Adrenal gland (tissue), 12 donors: Measurements from ENCODE around the gene SLIT3. TPM values are rescaled to one million over a fixed set of nuclear protein-coding genes. Genes with fewer than 3 reads are reported as not detected.

Experiments used
- DNase-seq, 7 donors: peaks; one replicate each; pipeline ENCODE4 v3.0.0-alpha.2; 2019 to 2020
- H3K27ac ChIP-seq, 5 donors: fragments of 200-600 bp; sonication (generic) in 4 of 5; 1 replicate in 3 of 5; 2 replicates in 2 of 5; pipeline versions ENCODE4 v1.5.1 to v1.8.0; 2016 to 2020; ENCODE audit warnings: mild to moderate bottlenecking in 1 of 5
- H3K27me3 ChIP-seq: fragments of 200-600 bp; 2 replicates; pipeline ENCODE4 v1.8.0; 2021
- H3K36me3 ChIP-seq, 2 donors: fragments of 200-600 bp; replicated peaks in 1 of 2; 1 replicate in 1 of 2; 2 replicates in 1 of 2; pipeline versions ENCODE4 v1.5.1 to v1.8.0; 2018 to 2022
- H3K4me1 ChIP-seq, 2 donors: fragments of 200-600 bp; replicated peaks in 1 of 2; 1 replicate in 1 of 2; 2 replicates in 1 of 2; pipeline versions ENCODE4 v1.5.1 to v1.8.0; 2018 to 2021
- H3K4me3 ChIP-seq, 4 donors: fragments of 200-600 bp; sonication (generic) in 3 of 4; one replicate each; pipeline ENCODE4 v1.5.1; 2016 to 2018
- H3K9me3 ChIP-seq, 3 donors: fragments of 200-600 bp; sonication (generic) in 1 of 3; replicated peaks in 1 of 3; 1 replicate in 2 of 3; 2 replicates in 1 of 3; pipeline versions ENCODE4 v1.5.1 to v1.8.0; 2016 to 2021
- POLR2A ChIP-seq, 2 donors: fragments of 450-650 bp; IDR thresholded peaks; one replicate each; pipeline ENCODE4 v1.6.1; 2017; ENCODE audit warnings: antibody characterized with exemption in 2 of 2, mild to moderate bottlenecking in 2 of 2, moderate library complexity in 1 of 2
- WGBS, 4 donors: extraction: QIAGEN DNeasy Blood & Tissue Kit in 2 of 4; methylation state at CpG; one replicate each; pipeline versions ENCODE4 v1.1.5 to v1.1.7; 2013 to 2017; 5-methylcytosine and 5-hydroxymethylcytosine counted together
- intact Hi-C, 2 donors: fragments of 100-400 bp; cut with DNase I; formaldehyde crosslinking; loops; one replicate each; pipeline versions ENCODE4 v1.14.1 to v1.15.0; 2022 to 2023
- polyA plus RNA-seq, 3 donors: library from polyadenylated mRNA; stranded (reverse); fragments of 200-250 nt in 2 of 3; fragments of 350-450 nt in 1 of 3; fragmentation: Illumina TruSeq in 1 of 3; extraction: RNeasy Lipid Tissue Mini Kit (QIAGEN cat#74804) in 1 of 3; gene quantifications; one replicate each; pipeline ENCODE4 v1.2.3, GENCODE V29; 2013 to 2014
- total RNA-seq, 9 donors: library from RNA; depleted of rRNA in 4 of 9; stranded (reverse); fragments of >200 nt in 4 of 9; fragments of 120-200 nt in 1 of 9; fragmentation: NEBNext Ultra II Directional in 1 of 9; extraction: Animal tissue kit (Norgen Biotek cat#: 25700) in 1 of 9; gene quantifications; one replicate each; pipeline versions ENCODE4 v1.1.0 to v1.2.4, GENCODE V29; 2013 to 2023
- TF ChIP-seq, protein P1 (sequence below), 6 experiments: fragments of 450-650 bp in 4 of 6; fragments of 200-600 bp in 2 of 6; sonication (generic) in 1 of 6; IDR thresholded peaks; 1 replicate in 5 of 6; 2 replicates in 1 of 6; pipeline versions ENCODE4 v1.5.1 to v1.8.0; 2016 to 2021; ENCODE audit warnings: antibody characterized with exemption in 6 of 6, mild to moderate bottlenecking in 2 of 6, moderate library complexity in 1 of 6
- donor health status: healthy with polysubstance abuse.
- donor health status: Bipolar disorder and iron deficiency.
- donor health status: DM: yes; HTN: yes; CAD: no.
- donor health status: DM: no; HTN: no; CAD: no.
- donor health status: DM: no; HTN: no; CAD: no.
- donor health status: DM: yes; HTN: yes; CAD: no.

The SLIT3 gene
- total and polyA plus RNA-seq, 12 donors, result 10.0 to 94.1 (median 32.8) TPM

DNA sequence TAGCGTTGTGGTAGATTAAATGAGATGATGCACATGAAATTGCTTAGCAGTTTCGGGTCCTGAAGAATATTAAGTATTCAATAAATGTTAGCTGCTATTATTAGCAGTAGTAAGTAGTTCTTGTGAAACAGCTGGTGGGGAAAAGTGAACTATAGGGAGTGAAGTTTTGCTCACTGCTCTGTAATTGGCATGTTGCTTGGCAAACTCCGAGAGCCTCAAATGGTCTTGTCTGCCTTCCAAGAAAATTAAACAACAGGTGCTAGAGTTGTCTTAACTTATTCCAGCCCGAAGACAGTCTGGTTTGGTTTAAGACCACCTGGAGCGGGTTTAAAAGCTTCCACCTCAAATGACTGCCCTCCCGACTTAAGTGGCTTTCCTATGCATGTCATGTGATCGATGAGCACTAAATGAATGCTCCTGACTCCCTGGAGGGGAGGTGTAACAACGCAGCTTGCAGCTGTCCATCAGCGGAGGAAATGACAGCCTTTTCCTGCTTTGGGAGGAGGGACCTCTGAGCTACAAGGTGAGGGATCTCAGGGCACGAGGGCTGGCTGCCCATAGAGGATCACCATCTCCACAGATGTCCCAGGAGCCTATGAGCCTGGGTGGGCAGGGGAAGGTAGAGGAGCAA, 518.9 kb downstream of the SLIT3 start:
- intact Hi-C loops, result no loop called here
- H3K4me3 ChIP-seq, result no peak overlapping the region
- H3K27ac ChIP-seq, result no peak overlapping the region
- no peaks in the 10 kb centered on the region for H3K36me3 ChIP-seq
- H3K27me3 ChIP-seq, result no peaks in the 10 kb centered on the region
- no peak for DNase-seq
- TF ChIP-seq, protein P1, sequence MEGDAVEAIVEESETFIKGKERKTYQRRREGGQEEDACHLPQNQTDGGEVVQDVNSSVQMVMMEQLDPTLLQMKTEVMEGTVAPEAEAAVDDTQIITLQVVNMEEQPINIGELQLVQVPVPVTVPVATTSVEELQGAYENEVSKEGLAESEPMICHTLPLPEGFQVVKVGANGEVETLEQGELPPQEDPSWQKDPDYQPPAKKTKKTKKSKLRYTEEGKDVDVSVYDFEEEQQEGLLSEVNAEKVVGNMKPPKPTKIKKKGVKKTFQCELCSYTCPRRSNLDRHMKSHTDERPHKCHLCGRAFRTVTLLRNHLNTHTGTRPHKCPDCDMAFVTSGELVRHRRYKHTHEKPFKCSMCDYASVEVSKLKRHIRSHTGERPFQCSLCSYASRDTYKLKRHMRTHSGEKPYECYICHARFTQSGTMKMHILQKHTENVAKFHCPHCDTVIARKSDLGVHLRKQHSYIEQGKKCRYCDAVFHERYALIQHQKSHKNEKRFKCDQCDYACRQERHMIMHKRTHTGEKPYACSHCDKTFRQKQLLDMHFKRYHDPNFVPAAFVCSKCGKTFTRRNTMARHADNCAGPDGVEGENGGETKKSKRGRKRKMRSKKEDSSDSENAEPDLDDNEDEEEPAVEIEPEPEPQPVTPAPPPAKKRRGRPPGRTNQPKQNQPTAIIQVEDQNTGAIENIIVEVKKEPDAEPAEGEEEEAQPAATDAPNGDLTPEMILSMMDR (IDR thresholded peaks at IDR 0.05), result no peak
- no peak for TF ChIP-seq POLR2A (IDR thresholded peaks at IDR 0.05)
- WGBS, 4 donors, result 62 to 75% (median 73%) methylated on average over 6 to 10 of the region's 10 CpGs
- H3K9me3 ChIP-seq, result no peaks in the 10 kb centered on the region
- H3K4me1 ChIP-seq, result no peaks in the 10 kb centered on the region

DNA sequence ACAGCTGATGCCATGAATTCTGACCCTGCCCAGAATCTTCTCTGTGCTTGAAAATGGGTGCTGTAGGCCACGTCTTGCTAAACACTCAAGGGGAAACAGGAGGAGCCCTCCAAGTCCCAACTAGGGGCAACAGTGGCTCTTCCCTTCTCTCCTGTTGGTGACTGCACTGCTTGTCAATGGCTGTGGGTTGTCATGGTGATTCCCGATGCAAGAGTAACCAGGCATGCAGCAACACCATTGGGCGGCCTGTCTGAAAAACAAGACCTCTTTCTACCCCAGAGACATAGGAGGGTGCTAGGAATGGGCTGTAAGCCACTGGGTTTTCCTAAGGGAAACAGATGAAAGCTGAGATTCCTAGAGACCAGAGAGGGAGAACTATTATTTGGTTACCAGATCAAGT, 520.1 kb downstream of the SLIT3 start:
- no peaks in the 10 kb centered on the region for H3K27me3 ChIP-seq
- no peak for DNase-seq
- TF ChIP-seq POLR2A (IDR thresholded peaks at IDR 0.05), result no peak
- TF ChIP-seq, protein P1 (IDR thresholded peaks at IDR 0.05), result no peak
- peaks cover 0 to 4% of the 10 kb centered on the region in 2 donors for H3K4me1 ChIP-seq
- H3K36me3 ChIP-seq, result no peaks in the 10 kb centered on the region
- WGBS, 4 donors, result 70 to 89% (median 87%) methylated on average over 1 to 3 of the region's 3 CpGs
- H3K27ac ChIP-seq, result no peak overlapping the region
- H3K4me3 ChIP-seq, result no peak overlapping the region
- intact Hi-C loops, result no loop called here
- H3K9me3 ChIP-seq, result no peaks in the 10 kb centered on the region

DNA sequence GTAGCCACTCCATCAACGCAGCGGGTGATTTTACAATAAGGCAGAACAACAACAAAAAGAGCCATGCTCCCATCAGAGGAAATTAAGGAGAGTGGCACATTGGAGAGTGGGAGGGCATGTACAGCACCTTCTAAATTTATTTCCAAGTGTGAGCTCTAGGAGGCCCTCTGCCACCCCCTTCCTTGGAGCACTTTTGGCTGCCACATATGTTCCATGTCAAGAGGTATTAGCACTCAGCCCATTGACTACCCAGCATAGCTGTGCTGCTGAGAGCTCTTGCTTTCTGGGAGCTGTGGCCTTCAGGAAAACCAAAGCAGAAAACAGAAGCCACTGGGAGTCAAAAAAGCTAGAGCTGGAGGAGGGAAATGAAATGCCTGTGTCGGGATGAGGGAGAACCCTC, 521.6 kb downstream of the SLIT3 start:
- TF ChIP-seq, protein P1 (IDR thresholded peaks at IDR 0.05), result no peak
- TF ChIP-seq POLR2A (IDR thresholded peaks at IDR 0.05), result no peak
- H3K4me3 ChIP-seq, result no peak overlapping the region
- intact Hi-C loops, result no loop called here
- H3K27me3 ChIP-seq, result no peaks in the 10 kb centered on the region
- no peaks in the 10 kb centered on the region for H3K9me3 ChIP-seq
- WGBS, 4 donors, result 83 to 96% (median 88%) methylated on average over 3 of the region's 3 CpGs
- no peak overlapping the region for H3K27ac ChIP-seq
- DNase-seq, result no peak
- no peaks in the 10 kb centered on the region for H3K36me3 ChIP-seq
- peaks cover 0 to 5% of the 10 kb centered on the region in 2 donors for H3K4me1 ChIP-seq

DNA sequence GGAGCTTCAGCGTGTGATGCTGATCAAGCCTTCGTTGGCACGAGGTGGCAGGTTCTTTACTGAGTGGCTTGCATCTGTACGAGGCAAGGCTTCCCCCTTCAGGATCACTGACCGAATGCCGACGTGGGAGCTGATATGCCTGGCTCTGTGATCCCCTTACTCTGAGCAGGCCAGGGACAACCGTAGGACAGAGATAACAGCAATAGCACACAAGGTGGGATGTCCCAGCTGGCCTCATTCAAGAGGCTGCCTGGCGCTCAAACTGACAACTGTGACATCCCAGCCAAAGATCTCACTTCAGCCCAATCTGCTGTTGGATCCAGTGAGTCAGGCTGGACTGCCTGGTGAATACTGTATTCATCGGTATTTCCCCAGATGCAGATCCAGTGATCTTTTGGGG, 522.4 kb downstream of the SLIT3 start:
- intact Hi-C loops, result no loop called here
- 70 to 92% (median 75%) methylated on average over 9 to 10 of the region's 10 CpGs for WGBS, 4 donors
- DNase-seq, result no peak
- H3K27me3 ChIP-seq, result no peaks in the 10 kb centered on the region
- TF ChIP-seq, protein P1 (IDR thresholded peaks at IDR 0.05), result no peak
- TF ChIP-seq POLR2A (IDR thresholded peaks at IDR 0.05), result no peak
- no peak overlapping the region for H3K27ac ChIP-seq
- H3K4me3 ChIP-seq, result no peak overlapping the region
- peaks cover 0 to 5% of the 10 kb centered on the region in 2 donors for H3K4me1 ChIP-seq
- no peaks in the 10 kb centered on the region for H3K36me3 ChIP-seq
- no peaks in the 10 kb centered on the region for H3K9me3 ChIP-seq
